HepG2 (cell line): ENCODE data around the gene NGEF. TPM values are rescaled to one million over a fixed set of nuclear protein-coding genes. Genes with fewer than 3 reads are reported as not detected.

Experiments used
- ATF7-NPFF ChIP-seq: sonication (generic); formaldehyde crosslinking; IDR thresholded peaks from 2 replicates; pipeline ENCODE4 v1.8.1; 2023; ENCODE audit warnings: mild to moderate bottlenecking, low read depth, missing genetic modification reagents, moderate library complexity
- ATRX ChIP-seq: sonication (generic); formaldehyde crosslinking; IDR thresholded peaks from 2 replicates; pipeline ENCODE4 v1.4.0; 2020; ENCODE audit warnings: missing genetic modification reagents, borderline replicate concordance
- DMTF1 ChIP-seq: sonication (generic); formaldehyde crosslinking; IDR thresholded peaks from 2 replicates; pipeline ENCODE4 v1.4.0; 2020; ENCODE audit warnings: mild to moderate bottlenecking, missing genetic modification reagents
- ELF3 ChIP-seq: IDR thresholded peaks from 2 replicates; pipeline ENCODE4 v1.6.1; 2016; ENCODE audit warnings: missing genetic modification reagents, missing compliant biosample characterization
- FOXA1 ChIP-seq, 2 experiments: fragments of 450-650 bp in 1 of 2; sonication (generic) in 1 of 2; formaldehyde crosslinking in 1 of 2; IDR thresholded peaks; 2 replicates each; pipeline versions ENCODE4 v1.4.0 to v1.6.1; 2016 to 2020; ENCODE audit warnings: missing genetic modification reagents in 1 of 2
- FOXM1 ChIP-seq: sonication (generic); formaldehyde crosslinking; IDR thresholded peaks from 2 replicates; pipeline ENCODE4 v1.5.0; 2020; ENCODE audit warnings: missing genetic modification reagents
- GLI4 ChIP-seq: sonication (generic); formaldehyde crosslinking; IDR thresholded peaks from 2 replicates; pipeline ENCODE4 v1.5.1; 2020; ENCODE audit warnings: missing genetic modification reagents, mild to moderate bottlenecking, moderate library complexity, borderline replicate concordance
- HMGA1 ChIP-seq: sonication (generic); formaldehyde crosslinking; conservative IDR thresholded peaks from 2 replicates; pipeline ENCODE4 v1.4.0; 2020; ENCODE audit warnings: missing genetic modification reagents
- KDM3A ChIP-seq: IDR thresholded peaks from 2 replicates; pipeline ENCODE4 v1.6.1; 2018; ENCODE audit warnings: low read depth, missing compliant biosample characterization
- MEIS1 ChIP-seq: sonication (generic); formaldehyde crosslinking; IDR thresholded peaks from 2 replicates; pipeline ENCODE4 v1.9.0; 2021; ENCODE audit warnings: mild to moderate bottlenecking, missing genetic modification reagents, moderate library complexity, borderline replicate concordance
- MYNN ChIP-seq: sonication (generic); formaldehyde crosslinking; IDR thresholded peaks from 2 replicates; pipeline ENCODE4 v1.4.0; 2020; ENCODE audit warnings: mild to moderate bottlenecking, low read depth, missing genetic modification reagents
- NFE2 ChIP-seq: sonication (generic); formaldehyde crosslinking; IDR thresholded peaks from 2 replicates; pipeline ENCODE4 v1.4.0; 2020; ENCODE audit warnings: missing genetic modification reagents
- PAXIP1 ChIP-seq: sonication (generic); formaldehyde crosslinking; conservative IDR thresholded peaks from 2 replicates; pipeline ENCODE4 v1.4.0; 2020; ENCODE audit warnings: mild to moderate bottlenecking, missing genetic modification reagents, moderate library complexity
- PCBP1 ChIP-seq: fragments of 200-400 bp; formaldehyde crosslinking; IDR thresholded peaks from 2 replicates; pipeline ENCODE4 v1.6.1; 2017; ENCODE audit warnings: mild to moderate bottlenecking, low read depth, low read length, borderline replicate concordance
- PHF20 ChIP-seq: sonication (generic); formaldehyde crosslinking; IDR thresholded peaks from 2 replicates; pipeline ENCODE4 v1.5.0; 2020; ENCODE audit warnings: mild to moderate bottlenecking, missing genetic modification reagents
- RAD51 ChIP-seq: fragments of 450-650 bp; IDR thresholded peaks from 2 replicates; pipeline ENCODE4 v1.6.1; 2016; ENCODE audit warnings: borderline replicate concordance
- TCF7 ChIP-seq: sonication (generic); IDR thresholded peaks from 2 replicates; pipeline ENCODE4 v1.6.1; 2016; ENCODE audit warnings: antibody characterized with exemption, low read depth
- ZC3H4 ChIP-seq: sonication (generic); formaldehyde crosslinking; IDR thresholded peaks from 2 replicates; pipeline ENCODE4 v1.4.0; 2020; ENCODE audit warnings: missing genetic modification reagents, borderline replicate concordance
- ZNF180 ChIP-seq: sonication (generic); formaldehyde crosslinking; IDR thresholded peaks from 2 replicates; pipeline ENCODE4 v1.4.0; 2020; ENCODE audit warnings: low read depth, missing genetic modification reagents, borderline replicate concordance
- ZNF335 ChIP-seq: sonication (generic); formaldehyde crosslinking; IDR thresholded peaks from 2 replicates; pipeline ENCODE4 v1.4.0; 2020; ENCODE audit warnings: missing genetic modification reagents
- ZNF33A ChIP-seq: sonication (generic); formaldehyde crosslinking; IDR thresholded peaks from 2 replicates; pipeline ENCODE4 v1.5.1; 2020; ENCODE audit warnings: missing genetic modification reagents, mild to moderate bottlenecking, moderate library complexity, borderline replicate concordance
- ZNF383 ChIP-seq: sonication (generic); formaldehyde crosslinking; IDR thresholded peaks from 2 replicates; pipeline ENCODE4 v1.4.0; 2020; ENCODE audit warnings: missing genetic modification reagents, mild to moderate bottlenecking, borderline replicate concordance
- ZNF850 ChIP-seq: sonication (generic); formaldehyde crosslinking; conservative IDR thresholded peaks from 2 replicates; pipeline ENCODE4 v1.9.0; 2021; ENCODE audit warnings: mild to moderate bottlenecking, missing genetic modification reagents
- ZUFSP ChIP-seq: sonication (generic); formaldehyde crosslinking; IDR thresholded peaks from 2 replicates; pipeline ENCODE4 v1.9.0; 2021; ENCODE audit warnings: missing genetic modification reagents, mild to moderate bottlenecking, borderline replicate concordance
- polyA plus RNA-seq, 8 experiments: library from polyadenylated mRNA; depleted of rRNA in 3 of 8; stranded (reverse) in 7 of 8; unstranded in 1 of 8; fragments of >200 nt; fragmentation: Illumina TruSeq in 4 of 8; extraction: Trizol in 4 of 8; gene quantifications; 2 replicates each; pipeline versions ENCODE4 v1.2.1 to v1.2.3, GENCODE V29; 2011 to 2016; ENCODE audit warnings: low read depth in 4 of 8, missing spikeins in 1 of 8, mixed read lengths in 1 of 8; ENCODE audit not compliant: insufficient read depth in 1 of 8
- total RNA-seq, 5 experiments: library from RNA; depleted of rRNA; stranded (reverse); fragments of >200 nt; fragmentation: Illumina TruSeq; extraction: Trizol; gene quantifications; 2 replicates each; pipeline ENCODE4 v1.2.3, GENCODE V29; 2016; ENCODE audit warnings: low read depth in 1 of 5

NGEF gene
- total and polyA plus RNA-seq, 2 of the 13 experiments (the other 11 are each of a cell fraction or from before 2014, with no cell fraction given), result 14.4 to 36.9 TPM

GRCh38 chr2:233013027-233013461 is at the start of gene NGEF (continued):
- TF ChIP-seq ZNF383 (0 out of 2 replicates have a peak, but pooled peaks have one; percentile 18), FOXA1 (IDR thresholded peaks at IDR 0.05) (peak; percentile 75; the same call in 1 of the 2 replicates), FOXA1 (CRISPR knock-in tag; IDR thresholded peaks at IDR 0.05) (peak; percentile 99), TCF7 (no peak), ZNF180 (CRISPR knock-in tag) (no peak), GLI4 (CRISPR knock-in tag) (no peak), ZNF850 (CRISPR knock-in tag) (no peak), PHF20 (0 out of 2 replicates have a peak, but pooled peaks have one; percentile 37), RAD51 (no peak), ZNF335 (CRISPR knock-in tag) (no peak), MEIS1 (peak; percentile 70; the same call in 1 of the 2 replicates), MYNN (peak; percentile 75; the same call in 1 of the 2 replicates), ZNF33A (CRISPR knock-in tag) (no peak), KDM3A (CRISPR knock-in tag) (peak; percentile 73; the same call in 1 of the 2 replicates), HMGA1 (CRISPR knock-in tag) (no peak), FOXM1 (CRISPR knock-in tag) (no peak), NFE2 (CRISPR knock-in tag) (no peak), ELF3 (CRISPR knock-in tag) (peak; percentile 90), DMTF1 (no peak), PCBP1 (no peak), ZUFSP (CRISPR knock-in tag) (no peak), ZC3H4 (CRISPR knock-in tag) (0 out of 2 replicates have a peak, but pooled peaks have one; percentile 20), ATRX (CRISPR knock-in tag) (no peak), ATF7-NPFF (peak; percentile 58; the same call in 1 of the 2 replicates), PAXIP1 (CRISPR knock-in tag) (peak; percentile 99)
